ENCODE measurements around the gene CCDC83.

- TF ChIP-seq PML (IDR thresholded peaks at IDR 0.05; ENCODE audit: low read length) (no peak), KLF6 (CRISPR knock-in tag; IDR thresholded peaks at IDR 0.05; ENCODE audit: borderline replicate concordance) (no peak)
Measured at GRCh38 chr11:85903406-85903805, 48.2 kb downstream of the CCDC83 start.

All from K562 (cell line).